Measurements from ENCODE around the gene HLA-DRA. TPM values are rescaled to one million over a fixed set of nuclear protein-coding genes. Genes with fewer than 3 reads are reported as not detected.

Gene HLA-DRA
- total and polyA plus RNA-seq, 2 experiments from 2014 or later, result 6.9 to 7.7 TPM

- H3K9me2 ChIP-seq (ENCODE audit: insufficient read depth), result no peaks in the 10 kb centered on the region
- no peak overlapping the region for H3K27ac Mint-ChIP-seq
Observed at GRCh38 chr6:32436186-32436585, 3.5 kb upstream of the HLA-DRA start.

More at GRCh38 chr6:32436186-32436585, 3.5 kb upstream of the HLA-DRA start:
- no peaks in the 10 kb centered on the region for H3F3A ChIP-seq (replicated peaks; ENCODE audit: low read depth)
- no peaks in the 10 kb centered on the region for H3K36me3 ChIP-seq (ENCODE audit: insufficient read depth)
- Mint-ChIP-seq H3K9me3 (no peaks in the 10 kb centered on the region), H3K36me3 (ENCODE audit: low read depth) (no peaks in the 10 kb centered on the region), H3K27me3 (ENCODE audit: insufficient read depth, low read depth, poor library complexity) (no peaks in the 10 kb centered on the region), H3K4me3 (no peak overlapping the region), H3K4me1 (peaks cover 6% of the 10 kb centered on the region; the same call in 2 of the 3 replicates)
- no peaks in the 10 kb centered on the region for H3K79me2 ChIP-seq (replicated peaks; ENCODE audit: insufficient read depth)
- TF ChIP-seq CREB1 (CRISPR knock-in tag; IDR thresholded peaks at IDR 0.05; ENCODE audit: low read depth) (no peak), ZNF331 (CRISPR knock-in tag; IDR thresholded peaks at IDR 0.05; ENCODE audit: low read depth) (no peak), CTCF (conservative IDR thresholded peaks at IDR 0.05; ENCODE audit: low read depth in 2 of 2) (no peak), REST (IDR thresholded peaks at IDR 0.05; ENCODE audit: unreplicated experiment) (no peak), ZNF114 (CRISPR knock-in tag; IDR thresholded peaks at IDR 0.05) (no peak), EZH2 (IDR thresholded peaks at IDR 0.05; ENCODE audit: low read depth, unreplicated experiment) (no peak), EZH2phosphoT487 (IDR thresholded peaks at IDR 0.05; ENCODE audit: unreplicated experiment) (no peak), POLR2AphosphoS5 (IDR thresholded peaks at IDR 0.05; ENCODE audit: low read depth) (no peak), ETS1 (IDR thresholded peaks at IDR 0.05) (no peak), NANOG (IDR thresholded peaks at IDR 0.05; ENCODE audit: borderline replicate concordance) (no peak), ZNF462 (CRISPR knock-in tag; IDR thresholded peaks at IDR 0.05) (no peak), JUNB (IDR thresholded peaks at IDR 0.05; ENCODE audit: unreplicated experiment) (no peak), STAT1 (IDR thresholded peaks at IDR 0.05; ENCODE audit: unreplicated experiment) (no peak)
- no peaks in the 10 kb centered on the region for H3K4me1 ChIP-seq (ENCODE audit: insufficient read depth)
- DNase-seq (ENCODE audit: low spot score) (no peak), ATAC-seq (no peak)
- H2AFZ ChIP-seq, result no peak overlapping the region
- no peak overlapping the region for H3K4me3 ChIP-seq
- no peak overlapping the region for H3K4me2 ChIP-seq
- no peaks in the 10 kb centered on the region for H3K27me3 ChIP-seq (ENCODE audit: insufficient read depth)
- no peak overlapping the region for H3K27ac ChIP-seq (ENCODE audit: low read depth)
- H4K20me1 ChIP-seq (replicated peaks; ENCODE audit: insufficient read depth), result no peaks in the 10 kb centered on the region

Data from GM23338 (cell line).